Stimulated activated naive CD4-positive, alpha-beta T cell (primary cell): Measurements from ENCODE around the gene DUSP2.
"Not testable (repeated sequence)": the region's sequence is repeated elsewhere in the genome, so short reads cannot be mapped to it uniquely, and the experiment has no call there.

Source experiments
- DNase-seq, 6 experiments: peaks; one replicate each; lab custom pipeline; 2025; lab: John Stamatoyannopoulos, UW

DUSP2 gene

GRCh38 chr2:96146881-96147592 lies 1.8 kb upstream of the DUSP2 start:
- peak in 1 of 6 experiments; percentile 42 for DNase-seq

- DNase-seq, result peak; percentile 85 to 96 (median 92)
Measured at GRCh38 chr2:96146153-96146880, 1.1 kb upstream of the DUSP2 start.

DNA sequence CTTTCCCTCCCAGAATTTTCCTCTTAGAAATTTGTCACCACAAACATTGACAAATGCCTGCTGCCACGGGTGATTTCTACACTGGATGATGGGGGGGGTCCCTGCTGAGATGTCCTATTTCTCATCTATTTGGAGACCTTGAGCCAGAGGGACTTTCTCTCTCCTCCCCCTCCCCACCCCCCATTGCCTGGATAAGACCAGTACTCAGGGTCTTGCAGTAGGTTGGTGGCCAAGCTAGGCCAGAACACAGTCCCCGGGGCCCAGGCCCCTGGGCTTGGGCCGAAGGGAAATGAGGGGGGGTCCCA lies 560 bp upstream of the DUSP2 start:
- peak in 2 of 6 experiments; percentile 53 to 67 for DNase-seq

- peak; percentile 30 to 71 (median 48) for DNase-seq
Measured at GRCh38 chr2:96144481-96145035, 682 bp downstream of the DUSP2 start.

DNA sequence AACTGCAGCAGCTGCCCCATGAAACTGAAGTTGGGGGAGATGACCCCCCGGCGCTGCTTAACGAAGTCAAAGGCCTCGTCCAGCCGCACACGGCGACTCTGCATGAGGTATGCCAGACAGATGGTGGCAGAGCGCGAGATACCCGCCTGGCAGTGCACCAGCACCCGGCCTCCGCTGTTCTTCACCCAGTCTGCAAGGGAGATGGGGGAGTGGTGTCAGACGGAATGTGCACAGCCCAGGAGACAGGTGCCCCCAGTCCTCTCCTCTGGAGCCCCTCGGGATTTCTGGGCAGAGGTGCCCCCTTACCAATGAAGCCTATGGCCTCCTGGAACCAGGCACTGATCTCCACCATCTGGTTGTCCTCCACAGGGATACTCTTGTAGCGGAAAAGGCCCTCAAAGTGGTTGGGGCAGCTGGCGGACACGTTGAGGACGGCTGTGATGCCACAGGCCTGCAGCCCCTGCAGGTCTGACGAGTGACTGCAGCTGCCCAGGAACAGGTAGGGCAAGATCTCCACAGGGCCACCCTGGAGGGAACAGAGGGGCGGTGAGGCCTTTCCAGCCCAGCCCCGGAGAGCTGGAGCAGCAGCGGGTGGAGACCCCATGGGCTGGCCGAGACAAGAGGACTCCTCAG lies 1.3 kb downstream of the DUSP2 start:
- peak in 5 of 6 experiments; percentile 23 to 76 (median 58) for DNase-seq

DNA sequence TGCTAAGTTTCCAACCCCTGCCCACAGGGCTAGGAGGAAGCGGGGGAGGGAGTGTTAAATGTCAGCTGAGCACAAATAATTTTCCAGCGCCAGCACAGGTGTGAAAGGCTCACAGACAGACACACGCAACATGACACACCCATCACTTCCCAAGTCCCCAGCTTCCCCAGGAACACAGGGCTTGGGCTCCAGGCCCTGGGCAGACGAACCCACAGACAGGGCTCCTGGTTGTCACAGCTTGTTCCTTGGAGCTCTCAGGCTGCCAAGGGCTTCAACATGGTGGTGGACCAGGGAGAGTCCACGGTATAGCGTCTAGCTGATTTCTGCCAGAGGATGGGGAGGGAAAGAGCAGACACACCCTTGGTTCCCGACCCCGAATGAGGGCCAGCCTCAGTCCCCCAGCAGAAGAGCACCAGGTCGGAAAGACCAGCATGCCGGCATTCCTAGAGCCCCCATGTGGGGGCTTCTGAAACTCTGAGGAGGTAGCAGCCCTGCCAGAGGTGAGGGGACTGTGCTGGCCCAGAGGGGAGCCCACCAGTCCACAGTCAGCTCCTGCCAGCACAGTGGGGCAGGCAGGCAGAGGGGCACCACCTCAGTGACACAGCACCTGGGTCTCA lies 1.9 kb downstream of the DUSP2 start:
- peak in 2 of 6 experiments; percentile 30 to 50 for DNase-seq

DNA sequence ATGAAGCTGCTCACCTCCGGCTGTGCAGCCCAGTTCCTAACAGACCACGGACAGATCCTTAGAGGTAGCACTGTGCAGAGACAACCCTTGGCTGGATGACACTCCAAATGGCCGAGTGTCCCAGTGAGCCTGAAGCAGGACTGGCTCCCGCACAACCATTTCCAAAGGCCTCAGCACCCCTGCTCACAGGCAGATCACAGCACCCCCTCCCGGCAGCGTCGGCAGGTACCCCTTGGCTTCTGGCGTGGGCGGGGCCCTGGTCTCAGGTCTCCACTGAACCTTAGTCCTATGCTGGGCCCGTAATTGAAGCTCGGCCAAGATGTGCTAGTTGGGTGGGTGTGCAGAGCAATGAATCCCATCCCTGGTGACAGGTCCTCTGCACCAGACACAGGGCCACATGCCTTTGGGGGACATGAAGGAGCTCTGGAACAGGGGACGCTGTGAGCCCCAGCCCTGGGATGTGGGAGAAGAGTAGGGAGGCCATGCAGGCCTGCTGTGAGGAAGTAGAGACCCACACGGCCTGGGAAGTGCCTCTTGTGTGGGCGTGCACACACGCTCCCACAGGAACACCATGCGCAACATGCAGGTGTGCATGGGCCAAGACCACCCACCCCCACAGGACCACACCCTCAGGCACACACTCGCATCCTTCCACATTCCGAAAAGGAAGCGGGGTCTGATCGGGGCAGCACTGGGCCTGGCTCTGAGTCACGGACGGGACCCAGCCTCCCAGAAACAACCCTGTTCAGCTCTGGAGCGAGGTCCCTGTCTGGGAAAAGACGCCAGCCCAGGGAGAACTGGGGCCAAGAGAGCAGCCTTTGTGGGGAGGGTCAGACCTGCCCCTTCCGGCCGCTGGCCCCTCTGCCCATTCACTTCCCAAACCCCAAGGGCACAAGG lies 2.8 kb downstream of the DUSP2 start:
- peak in 5 of 6 experiments; percentile 33 to 62 (median 42) for DNase-seq

GRCh38 chr2:96141624-96141967 lies 3.6 kb downstream of the DUSP2 start:
- not testable (repeated sequence) for DNase-seq

DNA sequence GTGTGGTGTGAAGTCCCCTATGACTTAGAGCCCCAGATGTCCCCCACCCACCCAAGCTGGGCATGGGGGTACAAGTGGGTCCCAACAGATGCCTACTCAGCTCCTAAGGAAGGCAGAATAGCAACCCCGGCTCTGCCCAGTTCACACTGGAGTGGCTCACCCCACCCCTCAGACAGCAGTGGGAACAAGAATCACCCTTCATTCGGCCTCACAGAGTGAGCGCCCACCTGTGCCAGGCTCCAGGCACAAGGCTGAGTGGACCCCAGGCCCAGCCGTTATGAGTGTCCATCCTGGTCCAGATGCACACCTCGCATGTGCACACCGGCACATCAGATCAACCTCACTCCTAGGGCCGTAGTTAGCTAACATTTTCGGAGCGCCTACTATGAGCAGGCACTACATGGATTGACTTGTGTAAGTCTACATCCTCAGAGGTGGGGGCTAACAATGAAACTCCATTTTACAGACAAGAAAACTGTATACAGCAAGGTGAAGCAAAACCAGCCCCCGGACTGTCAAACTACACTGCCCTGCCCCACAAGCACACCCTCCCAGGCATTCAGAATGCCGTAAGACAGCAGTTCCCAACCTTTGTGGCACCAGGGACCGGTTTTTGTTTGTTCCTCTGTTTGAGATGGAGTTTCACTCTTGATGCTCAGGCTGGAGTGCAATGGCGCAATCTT lies 4.2 kb downstream of the DUSP2 start:
- no peak for DNase-seq

DNA sequence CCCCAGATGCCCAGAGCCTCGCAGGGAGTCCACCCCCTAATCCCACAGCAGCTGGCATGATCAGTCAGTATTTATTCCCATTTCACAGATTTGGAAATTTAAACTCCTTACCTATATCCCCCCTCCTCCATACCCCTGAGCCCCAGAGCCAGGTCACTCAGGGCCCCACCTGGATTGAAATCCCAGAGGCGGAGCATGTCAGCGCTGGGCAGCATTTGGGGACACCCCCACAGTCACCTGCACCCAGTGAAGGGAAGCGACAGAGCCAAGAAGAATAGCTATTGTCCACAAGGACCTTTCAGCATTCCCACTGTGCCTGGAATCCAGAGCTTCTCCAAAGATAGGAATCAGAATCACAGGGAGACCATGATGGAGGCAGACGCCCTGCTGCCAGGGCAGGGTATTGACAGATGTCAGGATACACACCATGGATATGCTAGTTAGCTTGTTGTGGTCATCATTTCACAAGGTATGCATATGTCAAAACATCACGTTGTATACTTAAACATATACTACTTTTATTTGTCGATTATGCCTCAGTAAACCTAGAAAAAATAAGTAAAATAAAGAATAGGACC lies 6.0 kb downstream of the DUSP2 start:
- no peak for DNase-seq

- DNase-seq, result peak; percentile 41 to 75 (median 57)
Measured at GRCh38 chr2:96138179-96139145, 6.8 kb downstream of the DUSP2 start, which contains the start of gene ASTL. TSS of gene ASTL (minus strand) at chr2:96138502. CDS start at chr2:96138436, 66 bp downstream.

DNA sequence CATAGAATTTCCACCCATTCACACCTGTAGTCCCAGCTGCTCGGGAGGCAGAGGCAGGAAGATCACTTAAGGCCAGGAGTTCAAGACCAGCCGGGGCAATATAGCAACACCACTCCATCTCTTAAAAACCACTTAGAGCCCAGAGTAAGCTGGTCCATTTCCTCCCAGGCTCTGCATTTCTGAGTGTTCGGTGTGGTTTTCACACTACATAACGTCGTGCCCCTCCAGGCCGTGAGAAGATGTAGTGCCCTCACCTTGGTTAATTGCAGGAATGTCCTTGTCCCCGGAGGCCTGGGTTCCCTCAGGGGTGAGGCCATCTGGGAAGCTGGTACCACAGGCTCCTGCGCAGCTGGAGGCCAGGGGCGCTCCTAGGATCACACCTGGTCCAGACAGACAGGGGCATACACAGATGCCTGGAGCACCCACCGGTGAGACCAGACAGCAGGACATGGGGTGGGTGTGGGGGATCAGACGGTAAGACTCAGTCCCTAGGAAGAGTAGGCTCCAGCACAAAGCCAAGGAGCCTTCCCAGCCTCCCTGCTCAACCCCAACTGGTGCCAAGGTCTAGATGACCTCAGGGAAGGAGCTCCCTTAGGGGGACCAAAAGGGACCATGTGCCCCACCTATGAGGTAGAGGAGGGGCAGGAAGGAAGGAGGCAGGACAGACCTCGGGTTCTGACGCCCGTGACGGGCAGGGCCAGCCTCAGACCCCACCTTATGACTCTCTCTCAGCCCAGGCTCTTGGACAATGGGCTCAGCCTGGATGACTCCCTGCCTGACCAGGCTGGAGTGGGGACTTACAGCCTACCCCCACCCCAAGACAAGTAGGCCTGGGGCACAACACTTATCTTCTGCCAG lies 7.7 kb downstream of the DUSP2 start:
- no peak for DNase-seq

- no peak for DNase-seq
Measured at GRCh38 chr2:96136129-96136720, 9.0 kb downstream of the DUSP2 start.

GRCh38 chr2:96135621-96136020 lies 9.6 kb downstream of the DUSP2 start:
- DNase-seq, result no peak

DNA sequence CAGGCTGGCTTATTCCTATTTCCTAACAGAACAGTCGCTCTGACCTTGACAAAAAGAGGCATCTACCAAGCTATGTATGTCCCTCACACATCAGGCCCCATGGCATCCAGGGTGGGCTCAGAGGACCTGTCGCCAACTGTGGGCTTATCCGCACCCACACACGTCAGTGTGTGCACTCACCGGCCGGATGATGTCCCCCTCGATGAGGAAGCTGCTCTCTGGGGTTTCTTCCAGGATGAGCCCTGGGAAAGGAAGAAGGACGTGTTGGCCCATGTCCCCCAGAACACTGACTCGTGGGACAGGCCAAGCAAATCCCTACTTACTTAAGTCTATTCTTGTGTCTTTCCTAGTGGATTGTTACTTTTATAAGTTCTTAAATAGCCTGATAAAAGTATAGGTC lies 10.1 kb downstream of the DUSP2 start:
- DNase-seq, result no peak

- no peak for DNase-seq
Measured at GRCh38 chr2:96134421-96134820, 10.8 kb downstream of the DUSP2 start.

DNA sequence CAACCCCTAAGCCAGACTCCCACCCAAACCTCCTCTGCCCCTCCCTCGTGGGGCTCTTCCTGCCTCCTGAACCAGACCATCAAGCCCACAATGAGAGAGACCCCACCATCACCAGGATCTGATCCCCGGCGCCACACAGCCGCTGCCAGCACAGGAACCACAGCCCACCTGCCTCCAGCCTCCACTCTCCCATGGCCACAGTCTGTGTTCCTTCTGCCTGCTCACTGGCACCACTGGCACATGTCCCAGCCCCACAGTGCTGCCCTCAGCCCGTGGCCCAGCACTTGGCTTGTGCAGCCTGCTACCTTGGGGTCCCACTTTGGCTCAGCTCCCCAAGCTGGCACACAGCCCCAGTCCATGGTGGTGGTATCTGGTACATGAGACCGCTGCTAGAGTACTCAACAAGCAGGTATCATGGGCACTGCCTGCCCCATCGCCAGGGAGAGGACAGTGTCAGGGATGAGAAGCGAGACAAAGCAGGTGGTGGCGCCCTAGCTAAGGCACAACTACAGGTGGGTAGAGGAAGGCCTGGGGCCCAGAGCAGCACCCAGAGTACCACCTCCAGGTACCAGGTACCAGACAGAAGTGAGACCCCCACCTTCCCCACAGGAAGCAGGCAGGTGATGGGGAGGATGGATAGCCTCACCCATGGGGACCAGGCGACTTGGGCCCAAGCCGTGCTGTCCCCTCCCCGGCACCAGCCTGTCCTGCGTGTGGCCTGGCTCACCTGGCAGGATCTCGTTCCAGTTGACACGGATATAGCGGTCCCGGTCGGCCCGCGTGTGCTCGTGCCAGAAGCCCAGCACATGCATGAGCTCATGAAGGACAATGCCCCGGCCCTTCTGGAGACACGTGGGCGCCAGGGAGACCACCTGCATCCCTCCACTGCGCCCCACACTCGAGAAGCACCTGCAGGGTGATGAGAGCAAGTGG lies 13.2 kb downstream of the DUSP2 start:
- DNase-seq, result no peak
